ENCODE measurements around the gene FBXL16.

Gene FBXL16

GRCh38 chr16:674968-675883, 30.4 kb downstream of the FBXL16 start, which contains the start of gene RHBDL1:
Gene RHBDL1, plus strand, starts transcription at chr16:675671. Its CDS starts 120 bp downstream, at chr16:675791.
- peak; percentile 75 for DNase-seq

GRCh38 chr16:674214-674881, 31.3 kb downstream of the FBXL16 start:
- DNase-seq = no peak

- no peak for DNase-seq
Measured at GRCh38 chr16:673399-673991, 32.1 kb downstream of the FBXL16 start.

- DNase-seq = no peak
Measured at GRCh38 chr16:672851-673250, 32.8 kb downstream of the FBXL16 start.

- DNase-seq = no peak
Measured at GRCh38 chr16:672371-672770, 33.2 kb downstream of the FBXL16 start.

- DNase-seq = no peak
Measured at GRCh38 chr16:671353-672131, 34.1 kb downstream of the FBXL16 start.

GRCh38 chr16:670485-671352, 34.9 kb downstream of the FBXL16 start:
- no peak for DNase-seq

- no peak for DNase-seq
Measured at GRCh38 chr16:669666-670065, 35.9 kb downstream of the FBXL16 start.

- DNase-seq = peak; percentile 26
Measured at GRCh38 chr16:668519-669171, 37.0 kb downstream of the FBXL16 start.

GRCh38 chr16:667780-668518, 37.7 kb downstream of the FBXL16 start, which contains the start of gene RHOT2:
Gene RHOT2, plus strand, starts transcription at chr16:668132. Its CDS starts 68 bp downstream, at chr16:668200.
- DNase-seq = peak; percentile 97

GRCh38 chr16:667113-667779, 38.4 kb downstream of the FBXL16 start:
- peak; percentile 59 for DNase-seq

- no peak for DNase-seq
Measured at GRCh38 chr16:666572-666971, 39.0 kb downstream of the FBXL16 start.

GRCh38 chr16:662597-662996, 43.0 kb downstream of the FBXL16 start:
- no peak for DNase-seq

- DNase-seq = no peak
Measured at GRCh38 chr16:662095-662494, 43.5 kb downstream of the FBXL16 start.

- DNase-seq = no peak
Measured at GRCh38 chr16:661184-661821, 44.3 kb downstream of the FBXL16 start.

- peak; percentile 86 for DNase-seq
Measured at GRCh38 chr16:660459-661183, 45.0 kb downstream of the FBXL16 start.

- no peak for DNase-seq
Measured at GRCh38 chr16:660132-660458, 45.5 kb downstream of the FBXL16 start.

- no peak for DNase-seq
Measured at GRCh38 chr16:659618-660017, 46.0 kb downstream of the FBXL16 start.
